WI38 (cell line): ENCODE measurements around the gene BARHL1.

Source experiments
- H3K4me3 ChIP-seq: 2 replicates; pipeline ENCODE4 v1.5.1; 2011; ENCODE audit warnings: low read depth, mild to moderate bottlenecking, control low read depth, low read length
- CTCF ChIP-seq: IDR thresholded peaks from 2 replicates; pipeline ENCODE4 v1.5.1; 2012; ENCODE audit warnings: low read depth, mild to moderate bottlenecking, control low read depth, low read length

Gene BARHL1

DNA sequence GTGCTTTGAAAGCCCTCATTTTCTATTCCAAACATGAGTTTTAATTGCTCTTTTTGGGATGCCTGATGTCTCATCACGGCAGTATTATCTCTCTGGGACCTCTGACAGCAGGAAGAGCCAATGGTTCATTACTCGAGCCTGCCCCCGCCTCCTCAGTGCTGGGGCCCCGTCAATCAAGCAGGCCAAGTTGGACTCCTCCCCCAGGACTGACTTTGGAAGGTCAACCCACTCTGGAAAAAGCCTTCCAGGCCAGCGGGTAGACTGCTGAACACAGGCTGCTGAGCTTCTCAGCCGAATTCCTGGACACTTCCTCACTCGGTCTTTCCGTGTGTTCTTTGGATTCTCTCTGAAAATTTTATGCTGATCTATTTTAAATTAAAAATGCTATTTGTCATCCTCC is 9.5 kb upstream of the BARHL1 start:
- TF ChIP-seq CTCF = no peak
- no peak overlapping the region for H3K4me3 ChIP-seq

GRCh38 chr9:132575005-132575609 is 7.3 kb upstream of the BARHL1 start:
- peak; percentile 82 for TF ChIP-seq CTCF
- H3K4me3 ChIP-seq = no peak overlapping the region

DNA sequence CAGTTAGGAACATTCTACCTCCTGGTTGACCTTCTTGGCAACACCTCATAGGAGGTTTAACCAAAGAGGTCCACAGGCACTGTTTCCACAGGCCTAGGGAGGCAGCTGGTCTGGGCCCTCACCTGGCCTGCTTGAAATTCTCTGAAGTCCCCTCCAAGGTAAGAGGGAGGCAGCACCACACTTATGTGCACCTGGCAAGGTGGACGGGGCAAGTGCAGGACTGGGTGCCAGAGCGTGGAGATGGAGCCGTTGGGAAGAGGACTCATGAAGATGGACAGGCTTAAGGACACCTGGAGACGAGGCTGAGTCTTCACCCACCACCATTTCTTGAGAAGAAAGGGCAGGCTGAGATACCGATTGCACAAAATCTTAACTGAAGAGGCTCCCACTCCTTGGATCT is 6.6 kb upstream of the BARHL1 start:
- TF ChIP-seq CTCF = no peak

DNA sequence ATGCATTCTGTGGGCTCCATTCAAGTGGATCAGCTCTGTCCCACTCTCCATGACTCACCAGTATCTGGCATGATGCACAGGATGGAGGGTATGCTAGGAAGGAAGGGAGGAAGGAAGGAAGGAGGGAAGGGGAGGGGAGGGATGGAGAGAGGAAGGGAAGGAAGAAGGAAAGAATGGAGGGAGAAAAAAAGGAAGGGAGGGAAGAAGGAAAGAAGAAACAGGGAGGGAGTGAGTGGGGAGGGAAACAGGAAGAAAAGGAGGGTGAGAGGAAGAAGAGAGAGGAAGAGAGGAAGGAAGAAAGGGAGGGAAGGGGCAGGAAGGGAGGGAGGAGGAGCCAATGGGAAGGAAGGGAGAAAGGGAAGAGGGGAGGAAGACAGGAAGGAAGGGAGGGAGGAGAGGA is 5.3 kb upstream of the BARHL1 start:
- H3K4me3 ChIP-seq = no peak overlapping the region
- TF ChIP-seq CTCF = no peak

More for the DNA sequence above, 6.6 kb upstream of the BARHL1 start:
- no peak overlapping the region for H3K4me3 ChIP-seq

GRCh38 chr9:132578367-132578932 is 4.0 kb upstream of the BARHL1 start:
- no peak overlapping the region for H3K4me3 ChIP-seq
- no peak for TF ChIP-seq CTCF

GRCh38 chr9:132579427-132579798 is 3.0 kb upstream of the BARHL1 start:
- no peak for TF ChIP-seq CTCF
- H3K4me3 ChIP-seq = no peak overlapping the region

GRCh38 chr9:132582786-132583583 is 579 bp downstream of the BARHL1 start:
- no peak overlapping the region for H3K4me3 ChIP-seq
- no peak for TF ChIP-seq CTCF
